ACC112 (cell line): ENCODE measurements around the gene ZNF580.

Experiments
- H2AFZ ChIP-seq: fragments of 200-600 bp; sonication (generic); one replicate; pipeline ENCODE4 v1.6.0; 2017; ENCODE audit warnings: antibody characterized with exemption, low read length; ENCODE audit not compliant: unreplicated experiment
- H3K27ac ChIP-seq: fragments of 200-600 bp; sonication (generic); 2 replicates; pipeline ENCODE4 v1.5.1; 2014; ENCODE audit warnings: low read depth, mild to moderate bottlenecking, antibody characterized with exemption, low read length, moderate library complexity
- H3K27me3 ChIP-seq: fragments of 200-600 bp; sonication (generic); 2 replicates; pipeline ENCODE4 v1.6.1; 2014; ENCODE audit warnings: mild to moderate bottlenecking, antibody characterized with exemption, low read length, moderate library complexity, mixed read lengths; ENCODE audit not compliant: insufficient read depth
- H3K36me3 ChIP-seq: fragments of 200-600 bp; sonication (generic); 2 replicates; pipeline ENCODE4 v1.6.1; 2016; ENCODE audit warnings: mild to moderate bottlenecking, antibody characterized with exemption, low read length, moderate library complexity, mixed read lengths; ENCODE audit not compliant: insufficient read depth
- H3K4me1 ChIP-seq: fragments of 200-600 bp; sonication (generic); one replicate; pipeline ENCODE4 v1.6.1; 2016; ENCODE audit warnings: low read length, mixed read lengths; ENCODE audit not compliant: insufficient read depth, unreplicated experiment, control insufficient read depth
- H3K4me3 ChIP-seq: fragments of 200-600 bp; sonication (generic); 2 replicates; pipeline ENCODE4 v1.5.1; 2014; ENCODE audit warnings: mild to moderate bottlenecking, low read depth, low read length
- H3K79me2 ChIP-seq: fragments of 200-600 bp; sonication (generic); one replicate; pipeline ENCODE4 v1.6.0; 2016; ENCODE audit warnings: low read length; ENCODE audit not compliant: control insufficient read depth, unreplicated experiment, insufficient read depth

The ZNF580 gene, protein sequence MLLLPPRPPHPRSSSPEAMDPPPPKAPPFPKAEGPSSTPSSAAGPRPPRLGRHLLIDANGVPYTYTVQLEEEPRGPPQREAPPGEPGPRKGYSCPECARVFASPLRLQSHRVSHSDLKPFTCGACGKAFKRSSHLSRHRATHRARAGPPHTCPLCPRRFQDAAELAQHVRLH

DNA sequence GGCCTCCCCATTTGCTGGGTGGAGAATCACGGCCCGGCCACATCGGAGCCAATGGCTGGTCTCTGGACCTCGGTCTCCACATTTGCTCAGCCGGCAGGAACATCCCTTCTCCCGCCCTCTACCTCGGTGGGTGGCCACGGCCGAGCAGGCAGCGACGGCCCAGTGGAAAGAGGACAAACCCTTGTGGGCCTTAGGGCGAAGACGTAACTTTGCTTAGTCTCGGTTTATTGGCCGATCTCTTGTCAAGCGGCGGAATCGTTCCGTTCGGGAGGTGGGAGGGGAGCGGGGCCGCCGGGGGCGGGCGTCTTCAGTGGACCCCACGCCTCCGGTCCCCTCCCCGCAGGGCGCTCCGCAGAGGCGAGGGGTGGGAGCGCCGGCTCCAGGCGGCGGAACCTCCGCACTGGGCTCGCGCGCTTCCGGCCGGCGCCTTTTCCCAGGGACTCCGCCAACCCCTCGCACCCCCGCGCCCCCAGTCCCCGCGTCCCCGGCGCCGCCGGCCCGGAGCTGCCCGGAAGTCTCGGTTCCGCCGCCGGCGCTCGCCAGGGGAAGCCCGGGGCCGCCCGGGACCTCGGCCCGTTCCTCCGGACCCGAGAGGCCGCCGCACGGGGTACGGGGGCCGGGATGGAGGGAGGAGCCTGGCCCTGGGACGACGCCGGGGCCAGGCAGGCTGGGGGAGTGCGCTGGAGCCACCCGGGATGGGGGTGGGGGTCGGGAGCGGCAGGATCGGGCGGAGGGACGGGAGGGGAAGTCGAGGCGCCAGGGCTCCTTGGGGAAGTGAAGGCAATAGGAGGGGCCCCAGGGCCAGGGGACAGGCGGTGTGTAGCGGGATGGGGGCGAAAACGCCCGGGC, at the start of gene ZNF580:
TSS of gene ZNF580 (plus strand) at position 426 of the 849 bp plus-strand sequence. CDS start 1,507 bp downstream, outside the sequence.
- Histone ChIP-seq H2AFZ (no peak within 1 kb of the TSS), H3K27me3 (no peaks in the 10 kb centered on the region), H3K36me3 (no peaks in the 10 kb centered on the region; the same call in 1 of the 2 replicates), H3K4me1 (peaks cover 7% of the 10 kb centered on the region), H3K79me2 (peaks cover 47% of the 10 kb centered on the region), H3K27ac (peak within 1 kb of the TSS; percentile 86), H3K4me3 (peak within 1 kb of the TSS; percentile 96)

DNA sequence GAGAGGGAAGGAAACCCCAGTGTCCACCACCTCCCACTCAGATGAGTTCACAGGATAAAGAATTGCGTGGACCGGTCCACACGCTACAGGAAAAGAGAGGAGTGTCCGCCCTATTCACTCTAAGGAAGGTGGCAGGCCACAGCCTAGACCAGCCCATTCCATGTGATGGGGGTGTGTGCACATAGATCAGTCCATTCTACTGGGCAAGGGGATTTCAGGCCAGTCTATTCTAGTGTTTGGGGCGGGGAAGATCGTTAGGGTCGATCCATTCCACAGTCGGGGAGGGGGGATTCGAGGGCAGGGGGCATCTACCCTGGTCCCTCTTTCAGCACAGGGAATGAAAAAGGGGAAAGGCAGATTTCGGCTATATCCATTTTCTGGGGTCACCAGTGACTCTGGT, 49.2 kb upstream of the ZNF580 start:
- no peaks in the 10 kb centered on the region for H3K27me3 ChIP-seq
- no peaks in the 10 kb centered on the region for H3K79me2 ChIP-seq
- H3K36me3 ChIP-seq = peaks cover 19% of the 10 kb centered on the region; the same call in 1 of the 2 replicates
- no peaks in the 10 kb centered on the region for H3K4me1 ChIP-seq
- no peak overlapping the region for H3K27ac ChIP-seq
- no peak overlapping the region for H2AFZ ChIP-seq
- no peak overlapping the region for H3K4me3 ChIP-seq

DNA sequence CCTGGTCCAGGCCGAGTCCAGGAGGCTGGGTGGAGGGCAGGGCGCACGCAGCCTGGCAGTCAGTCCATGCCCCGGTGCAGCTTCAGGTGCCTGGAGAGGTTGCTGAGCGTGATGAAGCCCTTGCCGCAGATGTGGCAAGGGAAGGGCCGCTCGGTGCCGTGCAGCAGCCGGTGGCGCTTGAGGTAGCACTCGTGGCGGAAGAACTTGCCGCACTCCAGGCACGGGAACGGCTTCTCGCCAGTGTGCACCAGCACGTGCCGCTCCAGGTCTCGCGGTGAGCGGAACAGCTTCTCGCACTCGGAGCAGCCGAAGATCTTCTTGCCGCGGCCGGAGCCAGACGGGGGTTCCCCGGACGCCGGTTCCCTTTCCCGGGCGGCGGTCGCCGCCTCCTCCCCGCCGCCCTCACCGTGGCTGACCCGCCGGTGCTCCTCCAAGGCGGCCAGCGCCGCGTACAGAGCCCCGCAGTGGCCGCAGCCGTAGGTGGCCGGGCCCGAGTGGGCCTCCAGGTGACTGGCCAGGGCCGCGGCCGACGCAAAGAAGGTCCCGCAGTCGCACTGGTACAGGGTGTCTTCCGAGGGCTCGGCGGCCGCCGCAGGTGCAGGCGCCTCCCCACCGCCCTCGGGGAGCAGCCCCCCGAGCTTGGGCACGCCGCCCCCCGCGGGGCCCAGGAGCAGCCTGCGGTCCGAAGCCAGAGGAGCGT, 48.3 kb upstream of the ZNF580 start:
- Histone ChIP-seq H3K4me1 (no peaks in the 10 kb centered on the region), H3K4me3 (no peak overlapping the region), H3K27me3 (no peaks in the 10 kb centered on the region), H3K36me3 (peaks cover 19% of the 10 kb centered on the region; the same call in 1 of the 2 replicates), H3K27ac (no peak overlapping the region), H2AFZ (no peak overlapping the region), H3K79me2 (no peaks in the 10 kb centered on the region)

DNA sequence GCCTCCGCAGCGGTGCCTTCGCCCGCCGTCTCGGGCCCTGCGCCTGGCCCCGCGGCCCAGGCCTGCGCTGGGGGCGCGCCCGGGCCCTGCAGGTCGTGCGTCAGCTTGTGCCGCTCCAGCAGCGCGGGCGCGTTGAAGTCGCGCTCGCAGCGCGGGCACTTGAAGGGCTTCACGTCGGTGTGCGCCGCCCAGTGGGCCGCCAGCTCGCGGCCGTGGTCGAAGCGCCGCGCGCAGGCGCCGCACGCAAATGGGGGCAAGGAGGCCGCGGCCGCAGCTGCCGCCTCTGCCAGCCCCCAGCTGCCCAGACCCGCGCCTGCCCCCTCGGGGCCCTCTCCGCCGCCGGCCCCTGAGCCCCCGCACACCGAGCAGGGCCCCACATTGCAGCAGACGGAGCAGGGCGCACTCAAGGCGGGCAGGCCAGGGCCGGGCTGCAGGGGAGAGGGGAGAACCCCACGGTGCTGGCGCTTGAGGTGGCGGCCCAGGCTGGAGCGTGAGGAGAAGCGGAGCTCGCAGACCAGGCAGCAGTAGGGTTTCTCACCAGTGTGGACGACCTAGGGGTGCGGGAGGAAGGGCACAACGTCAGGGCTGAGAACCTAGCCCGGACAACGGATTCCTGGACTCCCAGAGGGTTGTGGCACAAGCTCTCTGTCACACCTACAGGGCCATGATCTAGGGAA, 47.6 kb upstream of the ZNF580 start:
- H3K79me2 ChIP-seq = no peaks in the 10 kb centered on the region
- H3K36me3 ChIP-seq = peaks cover 19% of the 10 kb centered on the region; the same call in 1 of the 2 replicates
- no peak overlapping the region for H3K4me3 ChIP-seq
- H3K4me1 ChIP-seq = no peaks in the 10 kb centered on the region
- no peak overlapping the region for H3K27ac ChIP-seq
- H3K27me3 ChIP-seq = no peaks in the 10 kb centered on the region
- no peak overlapping the region for H2AFZ ChIP-seq

DNA sequence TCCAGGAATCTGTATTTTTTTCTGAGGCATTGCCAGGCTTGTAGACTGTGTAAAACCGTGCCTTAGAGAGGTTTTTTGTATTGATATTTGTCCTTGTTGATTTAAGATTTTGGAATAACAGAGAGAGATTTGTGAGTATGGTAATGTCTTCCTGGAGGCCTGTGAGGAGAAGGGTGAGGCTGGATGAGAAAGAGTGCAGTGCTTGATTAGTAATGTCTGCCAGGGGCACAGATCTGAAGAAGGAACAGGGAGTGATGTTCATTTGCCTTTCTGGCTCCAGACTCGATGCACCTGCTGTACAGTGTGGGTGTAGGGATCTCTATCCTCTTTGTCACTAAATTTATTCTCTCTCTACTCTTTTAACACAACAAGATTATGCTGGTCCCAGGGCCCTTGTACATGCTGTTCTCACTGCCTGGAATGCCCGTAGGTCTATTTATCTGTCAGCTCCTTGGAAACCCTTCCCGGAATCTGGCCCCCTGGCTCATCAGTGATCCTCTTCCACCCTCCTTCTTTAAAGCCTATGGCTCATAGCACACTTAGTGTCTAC, 45.7 kb upstream of the ZNF580 start:
- Histone ChIP-seq H3K79me2 (no peaks in the 10 kb centered on the region), H2AFZ (no peak overlapping the region), H3K27me3 (no peaks in the 10 kb centered on the region), H3K36me3 (peaks cover 19% of the 10 kb centered on the region; the same call in 1 of the 2 replicates), H3K4me1 (no peaks in the 10 kb centered on the region), H3K4me3 (no peak overlapping the region), H3K27ac (no peak overlapping the region)

DNA sequence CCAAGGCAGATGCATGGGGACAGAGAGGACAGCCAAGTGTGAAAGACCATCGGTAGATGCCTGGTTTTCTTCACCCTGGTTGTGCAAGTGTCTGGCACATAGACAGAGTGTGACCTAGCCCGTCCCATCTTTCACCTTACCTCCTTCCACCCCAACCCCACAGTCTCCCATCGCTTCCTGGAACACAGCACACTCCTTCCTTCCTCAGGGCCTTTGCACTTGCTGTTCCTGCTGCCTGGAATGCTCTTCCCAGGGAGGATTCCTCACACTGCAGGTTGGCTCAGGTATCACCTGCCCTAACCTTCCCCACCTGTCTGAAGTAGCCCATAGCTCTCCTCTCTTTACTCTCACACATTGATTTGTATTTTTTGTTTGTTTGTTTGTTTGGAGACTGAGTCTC, 44.5 kb upstream of the ZNF580 start:
- peaks cover 3% of the 10 kb centered on the region for H3K79me2 ChIP-seq
- H3K4me1 ChIP-seq = no peaks in the 10 kb centered on the region
- no peak overlapping the region for H3K27ac ChIP-seq
- H2AFZ ChIP-seq = no peak overlapping the region
- H3K36me3 ChIP-seq = peaks cover 19% of the 10 kb centered on the region; the same call in 1 of the 2 replicates
- H3K4me3 ChIP-seq = no peak overlapping the region
- H3K27me3 ChIP-seq = no peaks in the 10 kb centered on the region

DNA sequence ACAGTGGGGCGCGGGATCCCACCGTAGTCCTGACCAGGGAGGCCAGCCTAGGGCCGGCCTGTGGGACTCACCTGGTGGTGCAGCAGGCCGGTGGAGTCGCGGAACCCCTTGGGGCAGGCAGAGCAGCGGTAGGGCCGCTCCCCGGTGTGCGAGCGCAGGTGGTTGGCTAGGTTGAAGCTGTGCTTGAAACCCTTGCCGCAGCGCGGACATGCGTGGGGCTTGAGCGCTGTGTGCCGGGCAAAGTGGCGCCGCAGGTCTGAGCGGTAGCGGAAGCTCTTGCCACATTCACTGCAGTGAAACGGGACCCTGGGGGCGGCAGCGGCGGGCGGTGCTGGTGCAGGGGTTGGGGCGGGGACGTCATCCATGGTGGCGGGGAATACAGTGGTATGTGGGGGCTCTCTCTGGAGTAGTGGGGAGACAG, 43.3 kb upstream of the ZNF580 start:
- Histone ChIP-seq H3K27ac (no peak overlapping the region), H2AFZ (no peak overlapping the region), H3K36me3 (peaks cover 19% of the 10 kb centered on the region; the same call in 1 of the 2 replicates), H3K4me1 (no peaks in the 10 kb centered on the region), H3K4me3 (no peak overlapping the region), H3K79me2 (peaks cover 3% of the 10 kb centered on the region), H3K27me3 (no peaks in the 10 kb centered on the region)

DNA sequence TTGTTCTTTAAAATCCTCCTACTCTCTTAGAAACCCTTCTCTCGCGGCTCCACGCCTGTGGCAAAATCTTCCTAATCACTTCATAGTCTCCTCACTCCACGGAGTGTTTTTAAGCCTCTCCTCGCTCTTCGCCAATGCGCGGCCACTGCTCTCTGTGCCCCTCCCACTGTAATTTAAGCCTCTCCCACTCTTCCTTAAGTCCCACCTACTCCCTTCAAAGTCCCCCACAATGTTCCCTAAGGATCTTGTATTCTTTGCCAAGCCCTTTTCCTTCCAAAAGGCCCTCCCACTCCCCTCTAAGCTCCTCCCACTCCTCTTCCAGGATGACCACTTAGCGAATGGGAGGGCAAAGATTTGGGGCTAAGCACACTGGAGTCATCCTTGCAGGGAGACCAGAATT, 42.8 kb upstream of the ZNF580 start:
- no peak overlapping the region for H3K27ac ChIP-seq
- H3K4me3 ChIP-seq = no peak overlapping the region
- no peaks in the 10 kb centered on the region for H3K4me1 ChIP-seq
- peaks cover 3% of the 10 kb centered on the region for H3K79me2 ChIP-seq
- H2AFZ ChIP-seq = no peak overlapping the region
- H3K27me3 ChIP-seq = no peaks in the 10 kb centered on the region
- peaks cover 19% of the 10 kb centered on the region; the same call in 1 of the 2 replicates for H3K36me3 ChIP-seq

DNA sequence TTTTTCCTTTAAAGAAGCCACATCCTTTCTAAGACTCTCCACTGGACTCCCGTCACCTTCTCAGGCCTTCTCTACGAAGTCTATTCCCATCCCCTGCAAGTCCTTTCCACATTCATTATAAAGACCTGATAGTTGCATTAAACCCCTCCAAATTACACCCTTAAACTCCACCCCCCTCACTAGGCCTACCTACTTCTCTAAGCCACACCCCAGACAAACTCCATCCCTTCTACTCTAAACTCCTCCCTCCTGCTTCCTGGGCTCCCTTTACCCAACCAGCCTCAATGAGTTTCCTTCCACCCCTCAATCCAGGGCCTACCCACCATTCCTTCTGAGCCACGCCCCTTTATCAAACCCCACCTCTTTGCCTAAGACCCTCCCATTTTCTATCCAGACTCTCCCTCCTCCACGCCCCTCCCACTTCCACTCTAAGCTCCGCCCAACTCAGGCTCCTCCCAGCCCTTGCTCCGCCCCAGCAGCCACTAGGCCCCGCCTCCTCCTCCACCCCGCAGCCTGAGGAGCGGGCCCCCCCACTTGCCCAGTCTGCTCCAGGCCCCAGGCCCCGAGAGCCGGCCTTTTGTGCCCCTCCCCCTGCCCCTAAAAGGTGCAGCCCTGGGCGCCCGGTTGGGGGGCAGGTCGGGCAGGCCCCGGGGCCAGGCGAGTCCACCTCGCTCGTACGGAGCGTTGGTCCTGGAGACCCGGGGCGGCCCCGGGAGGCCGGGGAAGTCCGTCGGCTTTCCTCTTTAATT, 41.9 kb upstream of the ZNF580 start:
- Histone ChIP-seq H3K36me3 (peaks cover 16% of the 10 kb centered on the region; the same call in 1 of the 2 replicates), H3K4me1 (no peaks in the 10 kb centered on the region), H3K79me2 (peaks cover 3% of the 10 kb centered on the region), H2AFZ (no peak overlapping the region), H3K27me3 (no peaks in the 10 kb centered on the region), H3K27ac (peak overlapping the region; percentile 95), H3K4me3 (peak overlapping the region; percentile 75)
